ENCODE data around the gene ANXA11.

GRCh38 chr10:80196270-80196949 lies 8.9 kb downstream of the ANXA11 start:
- TF ChIP-seq ZBTB11 (tag by site-specific recombination; conservative IDR thresholded peaks at IDR 0.05; ENCODE audit: low read depth) (no peak), MZF1 (tag by site-specific recombination; IDR thresholded peaks at IDR 0.05; ENCODE audit: borderline replicate concordance) (no peak), REST (tag by site-specific recombination; IDR thresholded peaks at IDR 0.05) (no peak), ZNF558 (tag by site-specific recombination; IDR thresholded peaks at IDR 0.05) (no peak), CTCF (tag by site-specific recombination; IDR thresholded peaks at IDR 0.05) (no peak), ZNF513 (tag by site-specific recombination; IDR thresholded peaks at IDR 0.05) (no peak), ZFHX2 (tag by site-specific recombination; conservative IDR thresholded peaks at IDR 0.05) (peak; percentile 75), ZBTB20 (tag by site-specific recombination; IDR thresholded peaks at IDR 0.05) (no peak), ZNF747 (tag by site-specific recombination; IDR thresholded peaks at IDR 0.05) (no peak), SETDB1 (IDR thresholded peaks at IDR 0.05; ENCODE audit: insufficient read length, low read length) (no peak), EGR2 (tag by site-specific recombination; IDR thresholded peaks at IDR 0.05; ENCODE audit: low read depth) (peak; percentile 75), ZNF362 (tag by site-specific recombination; IDR thresholded peaks at IDR 0.05) (no peak), ZNF18 (tag by site-specific recombination; IDR thresholded peaks at IDR 0.05) (no peak), ELK4 (IDR thresholded peaks at IDR 0.05; ENCODE audit: borderline replicate concordance, low read depth, low read length) (no peak)

All from HEK293 (cell line).